Measurements from ENCODE around the gene SMOC2. TPM values are rescaled to one million over a fixed set of nuclear protein-coding genes. Genes with fewer than 3 reads are reported as not detected.

The SMOC2 gene
- total and polyA plus RNA-seq, 4 donors, result 1.3 to 6.4 (median 4.6) TPM

DNA sequence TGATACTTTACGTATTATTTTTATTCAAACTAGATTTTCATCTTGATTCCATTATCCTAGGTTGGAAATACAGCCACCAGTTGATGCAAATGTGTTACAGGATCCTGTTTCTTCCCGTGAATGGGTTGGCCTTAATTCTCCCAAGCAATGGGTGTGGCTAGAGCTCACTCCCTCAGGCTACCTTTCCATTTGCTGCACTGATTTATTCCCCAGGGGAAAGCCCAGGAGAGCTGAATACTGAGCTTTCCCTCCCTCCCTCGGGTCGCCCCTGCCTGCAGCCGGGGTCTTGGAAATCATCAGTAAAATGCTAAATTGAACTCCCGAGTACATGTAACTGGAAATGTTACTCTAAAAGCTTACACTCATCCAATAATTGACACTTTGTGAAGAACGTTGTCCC, 9.9 kb downstream of the SMOC2 start:
- 68 to 70% methylated on average over 7 of the region's 7 CpGs for WGBS, 2 donors

DNA sequence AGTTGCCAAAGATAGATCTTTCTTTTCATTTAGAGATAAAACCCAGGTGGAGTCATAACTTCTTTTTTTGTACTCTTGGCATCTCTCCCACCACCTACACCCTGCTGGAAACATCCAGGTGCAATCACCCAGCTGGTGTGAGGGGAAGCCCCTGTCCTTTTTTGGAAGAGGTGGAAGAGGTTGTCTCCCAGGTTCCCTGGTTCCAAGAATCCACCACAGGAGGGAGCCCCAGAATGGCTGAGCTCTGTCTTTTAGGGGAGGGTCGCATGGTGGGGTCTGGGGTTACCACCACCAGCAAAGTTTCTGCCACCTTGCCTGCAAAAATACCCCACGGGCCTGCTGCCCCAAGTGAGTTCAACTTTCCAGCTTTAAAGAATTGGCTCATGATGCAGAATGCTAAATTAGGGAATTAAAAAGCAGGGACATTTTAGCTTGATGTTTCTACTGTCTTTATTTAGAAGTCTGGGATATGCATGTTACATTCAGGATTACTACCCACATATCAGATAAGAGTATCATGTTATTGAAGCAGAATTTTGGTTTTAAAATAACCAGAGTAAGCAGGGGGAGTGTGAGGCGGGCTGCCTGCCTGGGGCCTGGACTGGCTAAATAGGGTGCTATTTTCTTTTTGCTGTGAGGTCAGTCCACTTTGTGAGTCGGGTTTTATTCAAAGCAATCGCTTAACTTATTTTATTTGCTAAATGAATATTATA, 11.0 kb downstream of the SMOC2 start:
- no peaks in the 10 kb centered on the region for H3K36me3 ChIP-seq (ENCODE audit: control insufficient read depth in 4 of 4, insufficient read depth in 4 of 4, low read length in 4 of 4)
- ATAC-seq (ENCODE audit: insufficient read depth, low FRiP score), result no peak
- no peak overlapping the region for H3K9ac ChIP-seq (ENCODE audit: insufficient read depth in 1 of 2, low read length in 2 of 2)
- TF ChIP-seq, protein P1, sequence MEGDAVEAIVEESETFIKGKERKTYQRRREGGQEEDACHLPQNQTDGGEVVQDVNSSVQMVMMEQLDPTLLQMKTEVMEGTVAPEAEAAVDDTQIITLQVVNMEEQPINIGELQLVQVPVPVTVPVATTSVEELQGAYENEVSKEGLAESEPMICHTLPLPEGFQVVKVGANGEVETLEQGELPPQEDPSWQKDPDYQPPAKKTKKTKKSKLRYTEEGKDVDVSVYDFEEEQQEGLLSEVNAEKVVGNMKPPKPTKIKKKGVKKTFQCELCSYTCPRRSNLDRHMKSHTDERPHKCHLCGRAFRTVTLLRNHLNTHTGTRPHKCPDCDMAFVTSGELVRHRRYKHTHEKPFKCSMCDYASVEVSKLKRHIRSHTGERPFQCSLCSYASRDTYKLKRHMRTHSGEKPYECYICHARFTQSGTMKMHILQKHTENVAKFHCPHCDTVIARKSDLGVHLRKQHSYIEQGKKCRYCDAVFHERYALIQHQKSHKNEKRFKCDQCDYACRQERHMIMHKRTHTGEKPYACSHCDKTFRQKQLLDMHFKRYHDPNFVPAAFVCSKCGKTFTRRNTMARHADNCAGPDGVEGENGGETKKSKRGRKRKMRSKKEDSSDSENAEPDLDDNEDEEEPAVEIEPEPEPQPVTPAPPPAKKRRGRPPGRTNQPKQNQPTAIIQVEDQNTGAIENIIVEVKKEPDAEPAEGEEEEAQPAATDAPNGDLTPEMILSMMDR (IDR thresholded peaks at IDR 0.05; ENCODE audit: control extremely low read depth, extremely low read depth), result no peak
- no peaks in the 10 kb centered on the region for H3K9me3 ChIP-seq (ENCODE audit: control insufficient read depth in 4 of 4, insufficient read depth in 3 of 4, low read length in 3 of 4)
- peaks cover 0 to 4% (median 0%) of the 10 kb centered on the region in 5 donors for H3K4me1 ChIP-seq (ENCODE audit: control insufficient read depth in 5 of 5, insufficient read depth in 5 of 5, low read length in 5 of 5)
- no peak for DNase-seq
- no peak overlapping the region for H3K27ac ChIP-seq (ENCODE audit: low read depth in 1 of 2, low read length in 1 of 2)
- H3K4me3 ChIP-seq, result no peak overlapping the region
- H3K27me3 ChIP-seq (ENCODE audit: control insufficient read depth in 3 of 3, insufficient read depth in 3 of 3, low read length in 2 of 3), result peaks cover 6 to 18% (median 10%) of the 10 kb centered on the region in 3 donors
- 66 to 67% methylated on average over 5 of the region's 5 CpGs for WGBS, 2 donors

More for the DNA sequence above, 9.9 kb downstream of the SMOC2 start:
- no peaks in the 10 kb centered on the region for H3K36me3 ChIP-seq (ENCODE audit: control insufficient read depth in 4 of 4, insufficient read depth in 4 of 4, low read length in 4 of 4)
- H3K4me3 ChIP-seq, result no peak overlapping the region
- ATAC-seq (ENCODE audit: insufficient read depth, low FRiP score) (no peak), DNase-seq (no peak)
- no peak overlapping the region for H3K9ac ChIP-seq (ENCODE audit: insufficient read depth in 1 of 2, low read length in 2 of 2)
- TF ChIP-seq, protein P1 (IDR thresholded peaks at IDR 0.05; ENCODE audit: control extremely low read depth, extremely low read depth), result no peak
- H3K4me1 ChIP-seq (ENCODE audit: control insufficient read depth in 5 of 5, insufficient read depth in 5 of 5, low read length in 5 of 5), result peaks cover 0 to 4% (median 0%) of the 10 kb centered on the region in 5 donors
- no peaks in the 10 kb centered on the region for H3K9me3 ChIP-seq (ENCODE audit: control insufficient read depth in 4 of 4, insufficient read depth in 3 of 4, low read length in 3 of 4)
- H3K27ac ChIP-seq (ENCODE audit: low read depth in 1 of 2, low read length in 1 of 2), result no peak overlapping the region
- peaks cover 7 to 18% (median 10%) of the 10 kb centered on the region in 3 donors for H3K27me3 ChIP-seq (ENCODE audit: control insufficient read depth in 3 of 3, insufficient read depth in 3 of 3, low read length in 2 of 3)

DNA sequence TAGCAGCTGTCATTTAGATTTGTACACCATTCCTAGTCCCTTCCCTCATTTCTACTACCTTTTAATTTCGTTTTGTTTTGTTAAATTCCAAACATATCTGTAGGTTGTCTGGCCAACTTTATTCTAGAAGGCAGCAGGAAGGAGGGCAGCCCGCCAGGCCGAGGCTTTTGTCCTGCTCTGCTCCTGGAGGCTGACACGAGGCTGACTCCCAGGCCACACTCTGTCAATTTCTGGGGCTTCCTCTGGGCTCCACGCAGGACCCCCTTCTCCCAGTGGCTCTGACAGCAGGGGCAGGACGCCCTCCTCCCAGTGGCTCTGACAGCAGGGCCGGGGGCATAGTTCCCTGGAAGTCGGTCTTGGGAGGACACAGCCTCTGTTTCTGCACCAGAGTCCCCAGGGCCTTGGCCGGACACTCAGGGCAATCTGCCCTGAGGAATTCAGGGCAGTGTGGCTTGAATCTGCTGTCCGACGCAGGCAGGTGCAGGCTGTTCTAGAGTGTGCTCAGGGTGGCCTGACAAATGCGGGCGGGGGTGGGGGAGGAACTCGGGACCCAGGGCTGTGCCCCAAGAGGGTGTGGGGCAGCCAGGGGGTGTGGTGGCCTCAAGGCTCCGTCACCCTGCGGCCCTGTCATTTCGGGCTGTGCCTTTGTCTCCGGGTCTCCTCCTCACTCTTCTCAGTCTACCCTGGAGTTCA, 11.8 kb downstream of the SMOC2 start:
- H3K27ac ChIP-seq (ENCODE audit: low read depth in 1 of 2, low read length in 1 of 2), result no peak overlapping the region
- DNase-seq (no peak), ATAC-seq (ENCODE audit: insufficient read depth, low FRiP score) (no peak)

More for the DNA sequence above, 11.8 kb downstream of the SMOC2 start:
- Histone ChIP-seq H3K9ac (ENCODE audit: insufficient read depth in 1 of 2, low read length in 2 of 2) (no peak overlapping the region), H3K27me3 (ENCODE audit: control insufficient read depth in 3 of 3, insufficient read depth in 3 of 3, low read length in 2 of 3) (peaks cover 0 to 17% (median 10%) of the 10 kb centered on the region in 3 donors), H3K4me3 (no peak overlapping the region), H3K36me3 (ENCODE audit: control insufficient read depth in 4 of 4, insufficient read depth in 4 of 4, low read length in 4 of 4) (no peaks in the 10 kb centered on the region), H3K4me1 (ENCODE audit: control insufficient read depth in 5 of 5, insufficient read depth in 5 of 5, low read length in 5 of 5) (peaks cover 0 to 4% (median 0%) of the 10 kb centered on the region in 5 donors), H3K9me3 (ENCODE audit: control insufficient read depth in 4 of 4, insufficient read depth in 3 of 4, low read length in 3 of 4) (no peaks in the 10 kb centered on the region)
- TF ChIP-seq, protein P1 (IDR thresholded peaks at IDR 0.05; ENCODE audit: control extremely low read depth, extremely low read depth), result no peak
- 64 to 67% methylated on average over 17 to 18 of the region's 18 CpGs for WGBS, 2 donors

Data from lung (tissue), 12 donors.